ENCODE measurements around the gene HCRT. TPM values are rescaled to one million over a fixed set of nuclear protein-coding genes. Genes with fewer than 3 reads are reported as not detected.

The HCRT gene
- total RNA-seq, 1 donor from 2014 or later, result not detected

Other genes starting within 250 kb of the HCRT start
- 16.3 and 32.4 TPM in 2 replicates for gene CNP, start 218.7 kb downstream of the HCRT start, total RNA-seq
- gene DNAJC7, start 168.0 kb downstream of the HCRT start, total RNA-seq, result 47.7 and 77.2 TPM in 2 replicates
- gene NKIRAS2, start 165.4 kb downstream of the HCRT start, total RNA-seq, result 13.7 and 31.1 TPM in 2 replicates
- gene C17orf113, start 134.9 kb downstream of the HCRT start, total RNA-seq, result 0.26 and 0.64 TPM in 2 replicates
- under 0.01 and 0.26 TPM in 2 replicates for gene ZNF385C, start 87.0 kb downstream of the HCRT start, total RNA-seq
- gene DHX58, start 72.7 kb downstream of the HCRT start, total RNA-seq, result 4.4 and 5.0 TPM in 2 replicates
- 5.6 and 10.3 TPM in 2 replicates for gene KAT2A, start 64.1 kb downstream of the HCRT start, total RNA-seq
- gene HSPB9, start 62.6 kb downstream of the HCRT start, total RNA-seq, result not detected in 2 replicates
- 52.1 and 63.9 TPM in 2 replicates for gene RAB5C, start 30.5 kb downstream of the HCRT start, total RNA-seq
- not detected in 2 replicates for gene KCNH4, start 4.3 kb downstream of the HCRT start, total RNA-seq
- gene GHDC, start 9.0 kb upstream of the HCRT start, total RNA-seq, result 5.9 and 6.8 TPM in 2 replicates
- 11.6 and 12.2 TPM in 2 replicates for gene STAT5B, start 90.9 kb upstream of the HCRT start, total RNA-seq
- gene STAT5A, start 103.0 kb upstream of the HCRT start, total RNA-seq, result 1.3 TPM in 2 replicates
- 40.0 and 56.6 TPM in 2 replicates for gene STAT3, start 203.0 kb upstream of the HCRT start, total RNA-seq
- 126 and 159 TPM in 2 replicates for gene CAVIN1, start 237.8 kb upstream of the HCRT start, total RNA-seq